Measurements from ENCODE around the gene BCAR3.
"Not testable (repeated sequence)": the region's sequence is repeated elsewhere in the genome, so short reads cannot be mapped to it uniquely, and the experiment has no call there.

Gene BCAR3

GRCh38 chr1:93594603-93594880, 87.1 kb downstream of the BCAR3 start:
- TF ChIP-seq CTCF (IDR thresholded peaks at IDR 0.05; ENCODE audit: extremely low read depth, insufficient read depth, missing control alignments), result no peak
- no peak for DNase-seq (ENCODE audit: low spot score)
- in situ Hi-C loops (cut with MboI; ENCODE audit: low pct_unique_long_range_greater_than_20kb, low sequenced_read_pairs, unreplicated experiment), result no loop called here

GRCh38 chr1:93593854-93594602, 87.6 kb downstream of the BCAR3 start:
- no peak for DNase-seq (ENCODE audit: low spot score)
- in situ Hi-C loops (cut with MboI; ENCODE audit: low pct_unique_long_range_greater_than_20kb, low sequenced_read_pairs, unreplicated experiment), result no loop called here
- TF ChIP-seq CTCF (IDR thresholded peaks at IDR 0.05; ENCODE audit: extremely low read depth, insufficient read depth, missing control alignments), result no peak

- no peak for DNase-seq (ENCODE audit: low spot score)
- TF ChIP-seq CTCF (IDR thresholded peaks at IDR 0.05; ENCODE audit: extremely low read depth, insufficient read depth, missing control alignments), result no peak
- in situ Hi-C loops (cut with MboI; ENCODE audit: low pct_unique_long_range_greater_than_20kb, low sequenced_read_pairs, unreplicated experiment), result no loop called here
Observed at GRCh38 chr1:93592551-93592949, 89.1 kb downstream of the BCAR3 start.

- DNase-seq (ENCODE audit: low spot score), result peak; percentile 67
- no peak for TF ChIP-seq CTCF (IDR thresholded peaks at IDR 0.05; ENCODE audit: extremely low read depth, insufficient read depth, missing control alignments)
- in situ Hi-C loops (cut with MboI; ENCODE audit: low pct_unique_long_range_greater_than_20kb, low sequenced_read_pairs, unreplicated experiment), result no loop called here
Observed at GRCh38 chr1:93591676-93592550, 89.7 kb downstream of the BCAR3 start.

GRCh38 chr1:93591291-93591675, 90.4 kb downstream of the BCAR3 start:
- DNase-seq (ENCODE audit: low spot score); in situ Hi-C loops (cut with MboI; ENCODE audit: low pct_unique_long_range_greater_than_20kb, low sequenced_read_pairs, unreplicated experiment): not testable (repeated sequence)

- no peak for DNase-seq (ENCODE audit: low spot score)
- in situ Hi-C loops (cut with MboI; ENCODE audit: low pct_unique_long_range_greater_than_20kb, low sequenced_read_pairs, unreplicated experiment), result no loop called here
- no peak for TF ChIP-seq CTCF (IDR thresholded peaks at IDR 0.05; ENCODE audit: extremely low read depth, insufficient read depth, missing control alignments)
Observed at GRCh38 chr1:93588955-93589354, 92.7 kb downstream of the BCAR3 start.

- no peak for TF ChIP-seq CTCF (IDR thresholded peaks at IDR 0.05; ENCODE audit: extremely low read depth, insufficient read depth, missing control alignments)
- DNase-seq (ENCODE audit: low spot score), result no peak
- in situ Hi-C loops (cut with MboI; ENCODE audit: low pct_unique_long_range_greater_than_20kb, low sequenced_read_pairs, unreplicated experiment), result no loop called here
Observed at GRCh38 chr1:93588206-93588605, 93.4 kb downstream of the BCAR3 start.
